Measurements from ENCODE around the gene MYCN.
"Not testable (repeated sequence)": the region's sequence is repeated elsewhere in the genome, so short reads cannot be mapped to it uniquely, and the experiment has no call there.

The MYCN gene

DNA sequence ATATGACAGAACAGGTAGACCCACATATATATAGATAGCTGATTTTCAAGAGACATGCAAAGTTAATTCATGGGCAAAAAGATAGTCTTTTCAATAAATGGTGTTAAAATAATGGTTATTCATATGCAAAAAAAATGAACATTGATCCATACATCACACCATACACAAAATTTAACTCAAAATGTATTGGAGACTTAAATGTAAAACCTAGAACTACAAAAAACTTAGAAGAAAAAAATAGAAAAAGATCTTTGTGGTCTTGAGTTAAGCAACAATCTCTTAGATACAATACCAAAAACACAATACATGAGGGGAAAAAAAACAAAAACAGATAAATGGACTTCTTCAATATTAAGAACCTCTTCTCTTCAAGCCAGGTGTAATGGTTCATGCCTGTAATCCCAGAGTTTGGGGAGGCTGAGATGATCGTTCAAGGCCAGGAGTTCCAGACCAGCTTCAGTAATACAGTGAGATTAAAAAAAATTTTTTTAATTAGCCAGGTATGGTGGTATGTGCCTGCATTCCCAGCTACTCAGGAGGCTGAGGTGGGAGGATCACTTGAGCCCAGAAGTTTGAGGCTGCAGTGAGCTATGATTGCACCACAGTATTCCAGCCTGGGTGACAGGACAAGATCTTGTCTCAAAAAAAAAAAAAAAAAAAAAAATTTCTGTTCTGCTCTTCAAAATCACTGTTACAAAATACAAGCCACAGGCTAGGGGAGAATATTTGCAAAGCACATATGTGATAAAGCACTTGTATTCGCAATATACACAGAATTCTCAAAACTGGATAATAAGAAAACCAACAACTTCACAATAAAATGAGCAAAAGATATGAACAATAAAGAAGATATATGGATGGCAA, 32.7 kb upstream of the MYCN start:
- DNase-seq (ENCODE audit: low read depth), result no peak

DNA sequence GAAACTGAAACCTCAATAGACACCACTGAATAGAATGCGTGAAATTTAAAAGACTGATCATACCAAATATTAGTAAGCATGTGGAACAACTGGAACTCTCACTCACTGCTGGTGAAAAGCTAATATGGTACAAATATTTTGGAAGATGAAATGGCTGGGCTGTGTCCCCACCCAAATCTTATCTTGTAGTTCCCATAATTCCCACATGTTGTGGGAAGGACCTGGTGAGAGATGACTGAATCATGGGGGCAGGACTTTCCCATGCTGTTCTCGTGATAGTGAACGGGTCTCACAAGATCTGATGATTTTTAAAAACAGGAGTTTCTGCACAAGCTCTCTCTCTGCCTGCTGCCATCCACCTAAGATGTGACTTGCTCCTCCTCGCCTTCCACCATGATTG, 32.0 kb upstream of the MYCN start:
- DNase-seq (ENCODE audit: low read depth), result no peak

DNA sequence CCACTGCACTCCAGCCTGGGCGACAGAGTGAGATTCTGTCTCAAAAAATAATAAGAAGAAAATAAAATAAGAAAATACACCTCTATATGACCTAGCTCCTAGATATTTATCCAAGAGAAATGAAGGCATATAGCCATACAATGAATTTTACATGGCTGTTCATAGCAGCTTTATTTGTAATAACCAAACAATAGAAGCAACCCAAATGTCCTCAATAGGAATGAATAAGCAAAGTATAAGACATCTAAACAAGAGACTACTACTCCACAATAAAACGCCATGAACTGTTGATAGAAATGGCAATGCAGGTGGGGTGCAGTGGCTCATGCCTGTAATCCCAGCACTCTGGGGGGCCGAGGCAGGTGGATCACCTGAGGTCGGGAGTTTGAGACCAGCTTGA, 31.2 kb upstream of the MYCN start:
- no peak for DNase-seq (ENCODE audit: low read depth)

DNA sequence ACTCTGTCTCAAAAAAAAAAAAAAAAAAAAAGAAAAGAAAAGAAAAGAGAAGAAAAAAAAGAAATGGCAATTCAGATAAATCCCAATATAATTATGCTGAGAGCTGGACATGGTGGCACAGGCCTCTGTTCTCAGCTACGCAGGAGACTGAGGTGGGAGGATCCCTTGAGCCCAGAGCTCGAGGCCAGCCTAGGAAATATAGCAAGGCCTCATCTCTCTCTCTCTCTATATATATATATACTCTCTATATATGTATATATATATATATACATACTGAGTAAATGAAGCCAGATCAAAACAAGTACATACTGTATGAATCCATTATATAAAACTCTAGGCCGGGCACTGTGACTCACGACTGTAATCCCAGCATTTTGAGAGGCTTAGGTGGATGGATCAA, 30.6 kb upstream of the MYCN start:
- DNase-seq (ENCODE audit: low read depth), result no peak

DNA sequence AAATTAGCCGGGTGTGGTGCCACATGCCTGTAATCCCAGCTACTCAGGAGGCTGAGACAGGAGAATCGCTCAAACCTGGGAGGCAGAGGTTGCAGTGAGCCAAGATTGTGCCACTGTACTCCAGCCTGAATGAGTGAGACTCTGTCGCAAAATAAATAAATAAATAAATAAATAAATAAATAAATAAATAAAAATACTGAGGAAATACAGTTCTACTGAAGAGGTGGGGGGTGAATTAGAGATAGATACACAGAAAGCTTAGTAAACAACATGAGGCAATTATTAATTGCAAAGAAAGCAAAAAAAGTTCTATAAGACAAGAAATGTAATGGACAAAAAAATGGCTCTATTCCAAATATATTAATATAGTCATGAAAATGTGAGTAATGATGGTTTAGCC, 29.1 kb upstream of the MYCN start:
- DNase-seq (ENCODE audit: low read depth), result not testable (repeated sequence)

DNA sequence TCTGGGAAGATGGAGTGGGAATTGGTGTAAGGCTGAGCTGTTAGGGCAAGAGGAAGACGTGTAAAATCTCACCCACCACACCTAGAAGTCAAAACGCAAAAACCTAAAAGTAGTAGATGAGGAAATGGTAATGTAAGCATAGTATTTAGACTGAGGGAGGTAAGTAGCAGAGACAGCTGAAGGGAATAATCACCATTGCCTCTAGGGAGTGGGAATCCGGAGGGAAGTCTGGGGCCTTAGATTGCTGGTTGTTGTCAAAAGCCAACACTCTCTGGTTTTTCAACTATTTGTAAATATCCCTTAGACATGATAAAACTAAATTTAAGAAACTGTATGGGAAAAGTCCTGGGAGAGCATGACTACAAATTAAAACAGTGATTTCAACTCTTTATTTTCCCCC, 28.7 kb upstream of the MYCN start:
- DNase-seq (ENCODE audit: low read depth), result no peak

DNA sequence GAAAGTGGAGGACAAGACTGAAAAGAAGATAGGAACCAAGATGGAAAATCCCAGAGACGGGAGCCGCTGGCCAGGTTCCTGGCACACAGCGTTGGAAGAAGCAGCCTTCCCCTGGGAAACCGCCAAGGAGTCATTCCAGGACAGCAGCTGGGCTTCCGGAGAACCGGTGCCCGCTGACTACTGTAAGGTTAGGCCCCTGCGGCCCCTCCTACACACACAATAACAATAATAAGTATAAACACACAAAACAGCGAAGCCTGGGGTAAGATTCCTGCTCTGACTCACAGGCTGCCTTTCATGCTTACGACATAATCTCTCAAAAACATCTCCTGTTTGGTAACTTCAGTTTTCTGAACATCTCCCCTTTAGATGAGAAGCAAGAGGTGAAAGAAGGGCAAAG, 28.1 kb upstream of the MYCN start:
- DNase-seq (ENCODE audit: low read depth), result peak; percentile 6

DNA sequence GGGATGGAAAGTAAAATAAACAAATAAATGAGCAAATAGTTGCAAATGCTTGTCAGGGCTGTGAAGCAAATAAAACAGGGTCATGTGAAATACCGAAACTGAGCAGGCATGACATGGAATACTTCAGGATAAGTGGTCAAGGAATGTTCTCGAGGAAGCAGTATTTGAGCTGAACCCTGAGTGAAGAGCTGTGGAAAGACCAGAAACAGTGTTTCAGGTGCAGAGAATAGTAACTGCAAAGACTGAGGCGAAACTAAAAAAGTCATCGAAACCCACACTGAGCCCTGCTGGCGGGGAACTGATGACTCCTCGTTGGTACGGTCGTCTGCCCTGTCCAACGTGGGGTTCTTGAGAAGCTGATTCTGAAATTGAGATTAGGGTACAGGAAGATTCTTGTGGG, 27.2 kb upstream of the MYCN start:
- DNase-seq (ENCODE audit: low read depth), result no peak

DNA sequence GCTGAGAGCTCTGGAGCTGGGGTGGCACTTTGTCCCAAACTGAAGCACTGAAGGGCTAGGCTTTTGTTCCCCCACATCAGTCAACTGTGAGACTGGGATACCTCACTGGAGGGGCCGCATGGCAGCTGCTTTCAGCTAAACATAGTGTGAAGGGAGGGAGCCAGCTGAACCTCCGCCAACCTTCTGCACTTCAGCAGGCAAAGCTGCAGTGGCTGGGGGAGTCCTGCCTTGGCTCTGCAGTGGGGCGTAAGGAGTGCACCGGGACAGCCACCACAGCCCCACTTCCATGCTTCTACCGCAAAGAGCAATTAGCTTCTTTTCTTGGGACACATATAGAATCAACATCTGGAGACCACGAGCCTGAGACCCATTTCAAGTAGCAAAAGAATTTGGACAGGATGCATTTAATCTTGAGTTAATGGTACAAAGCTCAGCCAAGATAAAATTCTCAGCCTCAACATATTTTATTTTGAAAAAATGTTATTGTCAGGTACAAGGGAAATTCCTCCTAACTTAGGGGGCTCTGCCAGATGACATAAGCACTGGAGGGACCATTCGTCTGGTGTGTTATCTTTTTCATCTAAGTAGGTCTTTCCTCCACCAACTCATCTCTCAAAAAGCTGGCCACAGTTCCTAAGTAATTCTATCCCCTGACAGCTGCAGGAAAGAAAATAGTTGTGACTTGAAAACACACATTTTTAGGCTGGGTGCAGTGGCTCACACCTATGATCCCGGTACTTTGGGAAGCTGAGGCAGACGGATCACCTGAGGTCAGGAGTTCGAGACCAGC, 25.6 kb upstream of the MYCN start:
- no peak for DNase-seq (ENCODE audit: low read depth)

DNA sequence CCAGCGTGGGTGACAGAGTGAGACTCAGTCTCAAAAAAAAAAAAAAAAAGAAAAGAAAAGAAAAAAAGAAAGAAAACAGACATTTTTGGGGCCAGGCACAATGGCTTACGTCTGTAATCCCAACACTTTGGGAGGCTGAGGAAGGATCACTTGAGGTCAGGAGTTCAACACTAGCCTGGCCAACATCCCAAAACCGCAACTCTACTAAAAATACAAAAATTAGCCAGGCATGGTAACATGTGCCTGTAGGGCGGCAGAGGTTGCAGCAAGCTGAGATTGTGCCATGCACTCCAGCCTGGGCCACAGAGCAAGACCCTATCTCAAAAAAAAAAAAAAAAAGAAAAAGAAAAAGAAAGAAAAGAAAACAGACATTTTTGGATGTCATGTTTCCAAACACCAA, 24.8 kb upstream of the MYCN start:
- not testable (repeated sequence) for DNase-seq (ENCODE audit: low read depth)

DNA sequence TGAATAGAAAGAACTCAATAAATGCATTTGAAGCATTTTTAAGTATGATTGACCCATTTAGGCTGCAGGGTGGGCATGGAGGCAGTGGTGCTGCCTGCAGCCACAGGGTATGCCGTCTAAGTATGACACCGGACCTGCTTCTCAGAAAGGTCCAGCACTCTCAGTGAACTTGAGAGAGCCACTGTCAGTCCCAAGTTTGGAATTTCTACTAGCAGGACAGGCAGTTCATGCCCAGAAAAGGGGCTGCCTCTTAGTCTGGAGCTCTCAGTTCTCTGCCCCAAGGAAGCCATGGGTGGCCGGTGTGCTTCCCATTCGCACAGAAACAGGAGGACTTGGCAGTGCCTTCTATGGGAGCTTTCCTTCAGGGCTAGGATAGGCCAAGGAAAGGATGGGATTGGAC, 24.0 kb upstream of the MYCN start:
- no peak for DNase-seq (ENCODE audit: low read depth)

DNA sequence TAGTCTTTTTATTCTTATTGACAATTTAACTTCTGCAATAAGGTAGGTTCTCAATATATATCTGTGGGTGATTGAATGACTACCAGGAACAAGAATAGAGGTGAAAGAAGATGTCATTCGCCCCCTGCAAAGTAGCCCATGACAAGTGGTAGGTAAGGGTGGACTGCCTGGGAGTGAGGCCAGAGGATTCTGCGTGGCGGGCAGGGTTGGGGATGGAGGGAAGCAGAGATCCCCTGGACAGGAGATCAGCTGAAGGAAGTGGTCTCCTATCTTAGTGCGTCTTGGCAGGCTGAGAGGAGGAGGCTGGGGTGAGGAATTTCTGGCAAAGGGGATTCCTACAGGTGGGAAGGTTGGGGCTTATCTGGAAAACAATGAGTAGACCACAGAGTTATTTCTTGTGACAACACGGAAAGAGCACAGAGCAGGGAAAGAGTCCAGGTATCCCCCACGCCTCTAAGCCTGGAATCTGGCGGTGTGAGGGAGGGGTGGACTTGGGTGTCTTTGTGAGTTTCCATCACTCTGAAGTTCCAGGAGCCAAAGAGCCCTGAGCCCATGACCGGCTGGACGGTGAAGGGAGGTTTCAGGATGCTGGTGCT, 21.5 kb upstream of the MYCN start:
- no peak for DNase-seq (ENCODE audit: low read depth)

DNA sequence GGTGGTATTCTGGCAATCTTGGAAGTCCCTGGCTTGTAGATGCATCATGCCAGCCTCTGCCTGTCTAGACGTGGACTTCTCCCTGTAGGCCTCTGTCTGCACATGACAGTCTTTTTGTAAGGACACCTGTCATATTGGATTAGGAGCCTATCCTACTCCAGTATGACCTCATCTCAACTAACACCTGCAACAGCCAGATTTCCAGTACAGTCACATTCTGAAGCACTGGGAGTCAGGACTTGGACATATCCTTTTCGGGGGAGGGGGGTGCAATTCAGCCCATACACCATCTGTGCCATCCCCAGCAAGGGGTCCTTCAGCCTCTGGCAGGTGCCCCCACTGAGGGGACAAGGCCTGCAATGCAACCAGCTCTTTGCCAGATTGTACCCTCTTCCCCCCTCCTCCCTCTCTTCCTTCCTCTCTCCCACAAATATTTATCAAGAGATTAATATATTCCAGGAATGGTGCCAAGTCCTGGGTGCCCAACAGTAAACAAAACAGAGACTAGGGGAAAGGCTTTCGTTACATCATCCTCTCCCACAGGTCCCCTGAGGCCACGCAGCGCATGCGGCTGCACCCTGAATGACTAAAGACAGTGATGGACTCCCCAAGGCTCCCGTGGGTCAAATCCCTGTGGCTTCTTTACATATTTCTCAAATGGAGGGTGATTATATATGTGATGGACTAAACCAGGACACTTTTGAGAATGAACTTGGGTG, 20.5 kb upstream of the MYCN start:
- DNase-seq (ENCODE audit: low read depth), result no peak

DNA sequence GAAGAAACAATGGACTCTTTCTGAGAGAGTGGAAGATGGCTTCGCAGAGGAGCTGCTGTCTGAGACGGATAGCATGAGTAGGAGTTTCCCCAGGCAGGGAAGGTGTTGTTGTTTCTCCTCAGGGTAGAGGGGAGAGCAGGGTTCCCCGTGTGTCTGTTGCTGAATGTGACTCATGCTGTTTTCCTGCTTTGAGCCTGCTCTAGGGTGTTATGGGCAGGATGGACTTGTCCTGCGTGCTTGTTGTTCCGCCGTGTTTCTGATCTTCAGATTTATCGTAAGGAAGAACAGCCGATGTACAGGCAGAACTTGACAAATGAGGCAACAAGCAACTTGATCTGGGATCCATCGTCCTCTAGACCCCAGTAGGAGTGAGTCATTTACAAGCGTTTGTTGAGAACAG, 19.7 kb upstream of the MYCN start:
- DNase-seq (ENCODE audit: low read depth), result no peak

DNA sequence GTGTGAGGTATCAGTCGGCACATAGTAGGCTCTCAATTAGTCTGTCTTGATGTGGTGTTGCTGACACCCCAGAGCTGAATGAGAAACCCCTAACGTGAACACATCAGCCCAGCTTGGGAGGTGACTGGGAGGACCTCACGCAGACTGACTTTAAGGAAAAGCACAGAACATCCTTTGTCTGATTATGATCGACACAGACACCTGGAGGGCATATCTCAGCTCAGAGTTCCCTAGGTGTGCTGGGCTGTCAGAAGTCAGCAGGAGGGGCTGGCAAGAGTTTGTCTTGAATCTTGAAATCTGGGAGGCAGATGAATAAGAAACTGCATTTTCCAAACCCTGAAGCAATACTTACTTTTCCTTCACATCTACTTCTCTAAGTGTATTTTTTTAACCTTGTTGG, 16.8 kb upstream of the MYCN start:
- no peak for DNase-seq (ENCODE audit: low read depth)

DNA sequence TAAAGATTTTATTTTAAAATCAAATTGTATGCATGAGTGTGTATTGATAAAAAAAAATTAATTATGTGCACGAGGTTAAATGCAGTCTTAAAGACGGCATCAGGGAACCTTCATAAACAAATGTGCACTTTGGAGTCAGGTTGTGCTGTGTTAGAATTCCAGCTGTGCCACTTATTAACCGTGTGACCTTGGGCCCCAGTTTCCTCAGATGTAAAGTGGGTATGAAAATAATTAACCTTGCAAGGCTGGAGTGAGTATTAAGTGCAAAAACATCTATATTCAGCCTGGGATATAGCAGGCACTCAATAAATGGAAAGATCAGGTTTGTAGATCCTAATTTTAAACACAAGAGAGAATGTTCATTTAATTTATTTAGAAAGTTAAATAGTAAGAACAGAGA, 14.5 kb upstream of the MYCN start:
- no peak for DNase-seq (ENCODE audit: low read depth)

DNA sequence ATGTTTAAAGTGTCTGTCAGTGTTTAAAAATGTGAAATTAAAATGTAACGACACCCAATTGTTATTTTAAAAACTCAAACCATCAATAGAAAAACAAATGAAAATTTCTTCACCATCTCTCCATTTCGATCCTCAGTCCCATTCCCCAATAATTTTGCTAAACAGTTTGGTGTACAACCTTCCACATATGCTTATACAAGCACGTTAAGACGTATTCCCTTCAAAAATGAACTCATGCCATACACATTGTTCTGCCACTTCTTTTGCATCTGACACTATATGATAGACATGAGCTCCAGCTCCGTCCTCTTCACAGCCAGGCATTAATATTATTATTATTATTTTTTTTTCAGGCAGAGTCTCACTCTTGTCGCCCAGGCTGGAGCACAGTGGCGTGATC, 14.1 kb upstream of the MYCN start:
- DNase-seq (ENCODE audit: low read depth), result no peak

DNA sequence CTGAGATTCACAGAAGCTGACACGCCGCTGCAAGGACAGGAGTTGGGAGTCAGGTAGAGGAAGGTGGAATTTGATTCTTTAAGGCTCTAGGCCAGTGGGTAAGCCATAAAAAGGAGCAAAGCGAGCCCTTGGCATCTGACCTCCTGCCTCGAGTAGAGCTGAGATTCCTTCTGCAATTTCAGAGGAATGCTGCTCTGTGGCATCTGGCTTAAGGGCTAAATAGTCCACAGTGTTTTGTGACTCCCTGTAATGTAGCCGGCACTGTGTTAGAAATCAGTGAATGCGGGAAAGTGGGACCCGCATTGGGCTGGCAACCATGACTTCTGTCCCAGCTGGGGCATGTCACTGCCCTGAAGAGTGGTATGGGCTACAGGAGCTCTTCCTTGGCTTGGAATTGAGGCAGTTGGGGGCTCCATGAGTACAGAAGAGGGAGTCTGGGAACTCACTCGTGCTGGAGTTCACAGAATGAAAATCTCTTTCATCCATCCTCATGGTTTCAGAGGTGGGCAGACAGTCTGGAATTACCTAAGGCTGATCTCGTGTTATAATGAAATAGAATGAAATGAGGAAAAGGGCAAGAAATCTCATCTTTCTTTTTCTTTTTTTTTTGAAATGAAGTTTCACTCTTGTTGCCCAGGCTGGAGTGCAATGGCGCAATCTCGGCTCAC, 12.7 kb upstream of the MYCN start:
- DNase-seq (ENCODE audit: low read depth), result no peak

DNA sequence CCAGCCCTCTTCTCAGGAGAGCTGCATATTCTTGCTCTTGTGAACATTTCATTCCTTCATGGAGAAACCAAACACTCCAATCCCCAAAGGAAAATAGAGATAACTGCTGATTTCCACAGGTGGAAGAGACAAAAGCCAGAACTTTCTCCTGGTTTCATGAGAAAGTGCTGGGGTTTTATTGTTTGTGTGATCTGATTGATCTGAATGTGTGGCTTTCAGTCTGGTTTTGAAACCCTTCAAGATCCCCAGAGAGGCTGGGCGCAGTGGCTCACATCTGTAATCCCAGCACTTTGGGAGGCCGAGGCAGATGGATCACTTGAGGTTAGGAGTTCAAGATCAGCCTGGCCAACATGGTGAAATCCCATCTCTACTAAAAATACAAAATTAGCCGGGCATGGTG, 11.3 kb upstream of the MYCN start:
- DNase-seq (ENCODE audit: low read depth), result not testable (repeated sequence)

DNA sequence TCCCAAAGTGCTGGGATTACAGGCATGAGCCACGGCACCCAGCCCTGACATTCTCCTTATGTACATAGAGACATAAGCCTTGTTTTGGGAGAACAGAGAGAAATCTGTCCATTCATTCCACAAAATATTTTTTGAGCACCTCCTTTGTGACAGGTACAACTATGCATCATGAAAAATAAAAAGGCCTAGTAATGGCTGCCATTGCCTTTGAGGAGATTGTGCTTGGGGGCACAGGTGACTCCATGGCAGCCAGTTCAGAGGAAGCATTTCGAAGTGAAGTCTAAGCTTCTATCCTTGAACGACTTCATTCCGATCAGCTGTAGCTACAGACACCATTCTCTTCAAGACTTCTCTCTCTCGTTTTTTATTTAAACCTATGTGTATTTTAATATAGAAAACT, 10.5 kb upstream of the MYCN start:
- no peak for DNase-seq (ENCODE audit: low read depth)

DNA sequence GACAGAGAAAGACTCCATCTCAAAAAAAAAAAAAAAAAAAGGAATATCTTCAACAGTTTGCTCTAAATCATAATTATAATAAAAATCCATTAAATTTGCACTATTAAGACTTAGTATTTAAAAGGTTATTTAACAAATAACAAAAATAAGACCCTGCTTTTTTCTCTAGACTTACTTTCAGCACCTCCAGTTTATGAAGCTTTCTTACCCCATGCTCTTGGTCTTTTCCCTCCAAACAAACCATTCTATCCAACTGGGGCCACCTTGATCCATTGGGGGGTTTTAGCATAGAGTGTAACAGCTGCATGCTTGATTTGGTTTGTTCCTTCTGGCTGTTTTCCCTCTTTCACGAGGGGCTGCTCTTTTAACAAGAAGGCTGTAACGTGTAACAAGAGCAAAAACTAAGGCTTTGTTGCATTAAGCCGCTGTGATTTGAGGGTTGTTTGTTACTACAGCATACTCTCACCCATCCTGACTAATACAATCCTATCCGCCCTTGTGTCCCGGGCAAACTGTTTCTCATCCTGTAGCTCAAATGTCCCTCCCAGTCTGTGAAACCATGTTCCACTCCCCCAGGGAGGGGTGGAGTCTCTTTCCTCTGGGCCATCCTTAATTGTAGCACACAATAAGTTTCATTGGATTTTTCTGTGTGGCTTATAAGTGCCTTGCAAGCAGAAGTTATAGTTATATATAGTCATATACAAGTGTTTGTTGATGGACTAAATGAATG, 9.6 kb upstream of the MYCN start:
- DNase-seq (ENCODE audit: low read depth), result no peak

Measured in fibroblast of the conjunctiva (primary cell).